IMR-90 (cell line): Measurements from ENCODE around the gene XRCC3. TPM values are rescaled to one million over a fixed set of nuclear protein-coding genes. Genes with fewer than 3 reads are reported as not detected.

ENCODE experiments used
- ATAC-seq: fragments of 200-7000 bp; cut with Tn5 transposase; 2 replicates; pipeline ENCODE4 v1.9.1; 2020; ENCODE audit warnings: low read depth, mild to moderate bottlenecking, moderate library complexity
- BruUV-seq: library from RNA; stranded (reverse); fragments of 400-500 nt; replicated peaks from 2 replicates; lab custom pipeline; 2021; lab: Mats Ljungman, UMichigan
- CTCF ChIA-PET: fragments of 300-600 bp; formaldehyde crosslinking; extraction: SDS; loops from one replicate; lab custom pipeline; 2021; ENCODE audit warnings: antibody characterized with exemption; lab: Yijun Ruan, JAX
- POLR2A ChIA-PET: fragments of 300-600 bp; sonication (Branson Sonifier 250); formaldehyde crosslinking; loops from one replicate; lab custom pipeline; 2022; ENCODE audit warnings: antibody characterized with exemption; ENCODE audit not compliant: unreplicated experiment; lab: Charles Lee
- DNase-seq: peaks from one replicate; pipeline ENCODE4 v3.0.0; 2013
- H2AFZ ChIP-seq: replicated peaks from 2 replicates; pipeline ENCODE3; 2013; ENCODE audit warnings: low read length, mild to moderate bottlenecking; ENCODE audit not compliant: poor library complexity
- H2AK5ac ChIP-seq: 2 replicates; pipeline ENCODE4 v1.6.1; 2013; ENCODE audit warnings: low read depth, low read length, inconsistent platforms
- H2AK9ac ChIP-seq: replicated peaks from 2 replicates; pipeline ENCODE3; 2013; ENCODE audit warnings: mild to moderate bottlenecking, low read depth, low read length, moderate library complexity; ENCODE audit not compliant: poor library complexity
- H2BK120ac ChIP-seq: 2 replicates; pipeline ENCODE4 v1.6.1; 2013; ENCODE audit warnings: low read depth, low read length, inconsistent platforms
- H2BK15ac ChIP-seq: 3 replicates; pipeline ENCODE4 v1.6.1; 2013; ENCODE audit warnings: low read depth, low read length, inconsistent platforms
- H2BK20ac ChIP-seq: 2 replicates; pipeline ENCODE4 v1.6.1; 2013; ENCODE audit warnings: low read depth, mild to moderate bottlenecking, inconsistent platforms, low read length, moderate library complexity
- H2BK5ac ChIP-seq: 2 replicates; pipeline ENCODE4 v1.6.1; 2013; ENCODE audit warnings: mild to moderate bottlenecking, low read depth, low read length, inconsistent platforms; ENCODE audit not compliant: poor library complexity, severe bottlenecking
- H3K14ac ChIP-seq: replicated peaks from 2 replicates; pipeline ENCODE4 v1.6.1; 2013; ENCODE audit warnings: low read depth, low read length, inconsistent platforms
- H3K18ac ChIP-seq: 2 replicates; pipeline ENCODE4 v1.6.1; 2013; ENCODE audit warnings: low read depth, low read length, control low read depth
- H3K23ac ChIP-seq: 2 replicates; pipeline ENCODE4 v1.6.1; 2013; ENCODE audit warnings: low read depth, low read length, inconsistent platforms
- H3K27ac ChIP-seq: 2 replicates; pipeline ENCODE4 v1.5.1; 2013; ENCODE audit warnings: mild to moderate bottlenecking, control low read depth, low read length; ENCODE audit not compliant: insufficient read depth
- H3K27me3 ChIP-seq: 2 replicates; pipeline ENCODE4 v1.6.1; 2013; ENCODE audit warnings: low read length; ENCODE audit not compliant: control insufficient read depth, insufficient read depth
- H3K36me3 ChIP-seq: 2 replicates; pipeline ENCODE4 v1.6.1; 2013; ENCODE audit warnings: low read length, mixed read lengths; ENCODE audit not compliant: control insufficient read depth, insufficient read depth
- H3K4ac ChIP-seq: 2 replicates; pipeline ENCODE4 v1.6.1; 2013; ENCODE audit warnings: low read depth, low read length, inconsistent platforms
- H3K4me1 ChIP-seq: 2 replicates; pipeline ENCODE4 v1.6.1; 2013; ENCODE audit warnings: low read length, mixed read lengths; ENCODE audit not compliant: control insufficient read depth, insufficient read depth
- H3K4me2 ChIP-seq: 2 replicates; pipeline ENCODE4 v1.6.1; 2013; ENCODE audit warnings: low read depth, mild to moderate bottlenecking, control low read depth, low read length, moderate library complexity
- H3K4me3 ChIP-seq: 2 replicates; pipeline ENCODE4 v1.5.1; 2013; ENCODE audit warnings: low read depth, mild to moderate bottlenecking, control low read depth, low read length, moderate library complexity; ENCODE audit not compliant: insufficient read depth
- H3K56ac ChIP-seq: 2 replicates; pipeline ENCODE4 v1.6.1; 2013; ENCODE audit warnings: low read length, inconsistent platforms; ENCODE audit not compliant: insufficient read depth; ENCODE audit errors: extremely low read depth
- H3K79me1 ChIP-seq, 2 experiments: 2 replicates each; pipeline ENCODE4 v1.6.1; 2013; ENCODE audit warnings: low read length in 2 of 2, inconsistent platforms in 1 of 2, low read depth in 1 of 2
- H3K9ac ChIP-seq: 2 replicates; pipeline ENCODE4 v1.6.1; 2013; ENCODE audit warnings: low read depth, low read length, control low read depth
- H3K9me1 ChIP-seq: 2 replicates; pipeline ENCODE4 v1.6.1; 2013; ENCODE audit warnings: low read length, inconsistent platforms; ENCODE audit not compliant: insufficient read depth
- H3K9me3 ChIP-seq: 2 replicates; pipeline ENCODE4 v1.6.1; 2013; ENCODE audit warnings: low read length; ENCODE audit not compliant: control insufficient read depth, insufficient read depth
- H4K20me1 ChIP-seq: 2 replicates; pipeline ENCODE4 v1.6.1; 2013; ENCODE audit warnings: low read length, inconsistent platforms; ENCODE audit not compliant: insufficient read depth
- H4K5ac ChIP-seq: 2 replicates; pipeline ENCODE4 v1.6.1; 2013; ENCODE audit warnings: mild to moderate bottlenecking, low read depth, low read length, control low read depth
- H4K8ac ChIP-seq, 2 experiments: 2 replicates each; pipeline ENCODE4 v1.6.1; 2013; ENCODE audit warnings: low read depth in 2 of 2, low read length in 2 of 2, control low read depth in 1 of 2, inconsistent platforms in 1 of 2
- H4K91ac ChIP-seq: 2 replicates; pipeline ENCODE4 v1.6.1; 2013; ENCODE audit warnings: low read depth, low read length, inconsistent platforms; ENCODE audit not compliant: insufficient read depth
- SMC3 ChIP-seq: fragments of 150-350 bp; IDR thresholded peaks from 2 replicates; pipeline ENCODE4 v1.6.1; 2016; ENCODE audit warnings: low read depth, mild to moderate bottlenecking, antibody characterized with exemption, low read length, moderate library complexity
- WGBS, 2 experiments: methylation state at CpG; one replicate each; pipeline versions ENCODE4 v1.1.5 to v1.1.7; 2013; ENCODE audit warnings: missing lambda C conversion rate in 2 of 2; ENCODE audit not compliant: insufficient read length in 1 of 2; ENCODE audit errors: extremely low coverage in 2 of 2; 5-methylcytosine and 5-hydroxymethylcytosine counted together
- dilution Hi-C: fragments of 300-500 bp; cut with HindIII; formaldehyde crosslinking; loops from one replicate; pipeline ENCODE4 v1.14.3; 2018; ENCODE audit warnings: low sequenced_read_pairs; ENCODE audit not compliant: unreplicated experiment
- in situ Hi-C: fragments of 300-500 bp; cut with MboI; formaldehyde crosslinking; loops from 3 replicates; pipeline ENCODE4 v1.14.3; 2019; ENCODE audit warnings: low sequenced_read_pairs, inconsistent platforms, mixed read lengths
- intact Hi-C: fragments of 100-400 bp; cut with micrococcal nuclease; formaldehyde crosslinking; loops from 2 replicates; pipeline ENCODE4 v1.10.0; 2022
- polyA plus RNA-seq, 3 experiments: library from polyadenylated mRNA; depleted of rRNA; stranded (reverse); fragments of >200 nt; gene quantifications; 2 replicates each; pipeline ENCODE4 v1.2.3, GENCODE V29; 2012; ENCODE audit warnings: low replicate concordance in 1 of 3
- total RNA-seq: library from RNA; depleted of rRNA; stranded (reverse); fragments of >200 nt; gene quantifications from 2 replicates; pipeline ENCODE4 v1.2.3, GENCODE V29; 2012

The XRCC3 gene
- total and polyA plus RNA-seq, 2 of the 4 experiments (the other 2 are of a cell fraction), result 8.1 to 9.5 TPM

- peaks cover 10% of the 10 kb centered on the region for H3K9me1 ChIP-seq
- no peaks in the 10 kb centered on the region for H3K9me3 ChIP-seq
- H2AK5ac ChIP-seq, result no peak overlapping the region
- H3K27ac ChIP-seq, result no peak overlapping the region
- no peak overlapping the region for H2AFZ ChIP-seq
- peaks cover 10% of the 10 kb centered on the region for H3K4me1 ChIP-seq
- DNase-seq (no peak), ATAC-seq (no peak)
- intact Hi-C loops, result loop anchor here (5.0 kb wide), 1 partner anchor 263 kb away; no protein-coding TSS in a partner anchor
- ChIA-PET POLR2A (interaction anchor here (0.6 kb wide), 1 partner anchor 9 kb away, joined by 11 read pairs; no protein-coding TSS in a partner anchor), CTCF (no interaction called here)
- H2AK9ac ChIP-seq, result no peak overlapping the region
- H3K36me3 ChIP-seq, result no peaks in the 10 kb centered on the region
- no peak overlapping the region for H3K14ac ChIP-seq
- no peak overlapping the region for H2BK15ac ChIP-seq
- no peaks in the 10 kb centered on the region for H3K27me3 ChIP-seq
- H3K4me3 ChIP-seq, result no peak overlapping the region
- no peak overlapping the region for H2BK20ac ChIP-seq
- H4K91ac ChIP-seq, result no peak overlapping the region
- 94% methylated on average over 3 of the region's 8 CpGs; no CpG with 5 or more reads in 1 of the 2 experiments for WGBS, 2 experiments
- no TSS peak for BruUV-seq
- TF ChIP-seq SMC3, result no peak
- H2BK5ac ChIP-seq, result no peak overlapping the region
- no peak overlapping the region for H3K9ac ChIP-seq
- H3K56ac ChIP-seq, result no peak overlapping the region
- H3K4ac ChIP-seq, result no peak overlapping the region
- H2BK120ac ChIP-seq, result no peak overlapping the region
- no peak overlapping the region for H4K8ac ChIP-seq
- in situ Hi-C loops, result no loop called here
- peaks cover 71% of the 10 kb centered on the region for H4K20me1 ChIP-seq
- H3K4me2 ChIP-seq, result no peak overlapping the region
- no peak overlapping the region for H3K23ac ChIP-seq
- dilution Hi-C loops, result no loop called here
- peaks cover 24 to 73% of the 10 kb centered on the region in 2 experiments for H3K79me1 ChIP-seq
- no peak overlapping the region for H4K5ac ChIP-seq
- no peak overlapping the region for H3K18ac ChIP-seq
Measured at GRCh38 chr14:103719751-103720150, 4.5 kb upstream of the XRCC3 start.
